SJCRH30 (cell line): ENCODE results near the gene SLC52A3. TPM values are rescaled to one million over a fixed set of nuclear protein-coding genes. Genes with fewer than 3 reads are reported as not detected.
"Not testable (repeated sequence)": the region's sequence is repeated elsewhere in the genome, so short reads cannot be mapped to it uniquely, and the experiment has no call there.

Source experiments
- DNase-seq, 2 experiments: peaks; one replicate each; pipeline ENCODE4 v3.0.0-alpha.2; 2015 to 2020
- H3K27ac ChIP-seq: fragments of 250-450 bp; sonication (Bioruptor Pico); 2 replicates; pipeline ENCODE4 v1.5.1; 2020; ENCODE audit warnings: mild to moderate bottlenecking, moderate library complexity
- H3K27me3 ChIP-seq: fragments of 250-450 bp; sonication (Bioruptor Pico); 2 replicates; pipeline ENCODE4 v1.5.1; 2020; ENCODE audit warnings: mild to moderate bottlenecking, moderate library complexity
- H3K36me3 ChIP-seq: fragments of 250-450 bp; sonication (Bioruptor Pico); 2 replicates; pipeline ENCODE4 v1.5.1; 2020; ENCODE audit warnings: mild to moderate bottlenecking, moderate library complexity
- H3K4me1 ChIP-seq: fragments of 250-450 bp; sonication (Bioruptor Pico); 2 replicates; pipeline ENCODE4 v1.5.1; 2020; ENCODE audit warnings: mild to moderate bottlenecking, moderate library complexity
- H3K4me3 ChIP-seq: fragments of 250-450 bp; sonication (Bioruptor Pico); 2 replicates; pipeline ENCODE4 v1.5.1; 2020; ENCODE audit warnings: mild to moderate bottlenecking, moderate library complexity
- H3K9me3 ChIP-seq: fragments of 250-450 bp; sonication (Bioruptor Pico); replicated peaks from 2 replicates; pipeline ENCODE4 v1.5.1; 2020; ENCODE audit warnings: mild to moderate bottlenecking, moderate library complexity
- total RNA-seq: library from RNA; depleted of rRNA; stranded (reverse); fragments of >200 nt; shearing (Covaris generic); gene quantifications from 2 replicates; pipeline ENCODE4 v1.2.3, GENCODE V29; 2014; rRNA removed

SLC52A3 gene
- total RNA-seq: 0.03 TPM in 1 of 2 replicates, not detected in the other

DNA sequence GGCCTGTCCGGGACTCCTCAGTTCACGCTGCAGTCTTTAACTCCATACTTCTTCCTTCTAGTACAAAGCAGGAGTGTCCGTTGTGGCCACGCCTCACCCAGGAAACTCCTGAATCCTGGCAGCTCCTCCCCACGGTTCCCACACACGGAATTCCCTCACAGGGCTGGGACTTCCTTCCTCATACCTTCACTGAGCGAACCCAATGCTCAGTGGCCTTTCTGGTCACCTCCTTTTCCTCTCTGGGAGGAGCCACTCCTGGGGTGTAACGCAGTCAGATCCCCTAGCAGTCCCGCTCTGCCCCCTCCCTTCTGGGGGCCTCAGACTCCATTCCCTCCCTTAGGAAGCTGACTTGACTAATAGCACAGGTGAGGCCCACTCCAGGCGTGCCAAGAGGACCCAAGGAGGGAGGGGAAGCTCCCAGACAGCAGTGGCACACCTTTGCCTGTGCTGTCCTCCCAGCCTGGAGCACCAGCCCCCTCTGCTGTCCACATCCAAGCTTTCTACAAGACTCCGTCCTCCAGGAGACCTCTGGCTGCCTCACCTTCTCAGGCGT, at the start of gene SLC52A3:
Gene SLC52A3, minus strand, starts transcription at position 75 of the 553 bp plus-strand sequence. CDS start 2,726 bp downstream, outside the sequence.
- Histone ChIP-seq H3K4me1 (no peaks in the 10 kb centered on the region), H3K4me3 (no peak within 1 kb of the TSS), H3K9me3 (0 out of 2 replicates have a peak, but pooled peaks cover 3% of the 10 kb centered on the region), H3K36me3 (no peaks in the 10 kb centered on the region), H3K27ac (no peak within 1 kb of the TSS), H3K27me3 (no peaks in the 10 kb centered on the region; the same call in 1 of the 2 replicates)
- peak in 1 of 2 experiments; percentile 27 for DNase-seq

DNA sequence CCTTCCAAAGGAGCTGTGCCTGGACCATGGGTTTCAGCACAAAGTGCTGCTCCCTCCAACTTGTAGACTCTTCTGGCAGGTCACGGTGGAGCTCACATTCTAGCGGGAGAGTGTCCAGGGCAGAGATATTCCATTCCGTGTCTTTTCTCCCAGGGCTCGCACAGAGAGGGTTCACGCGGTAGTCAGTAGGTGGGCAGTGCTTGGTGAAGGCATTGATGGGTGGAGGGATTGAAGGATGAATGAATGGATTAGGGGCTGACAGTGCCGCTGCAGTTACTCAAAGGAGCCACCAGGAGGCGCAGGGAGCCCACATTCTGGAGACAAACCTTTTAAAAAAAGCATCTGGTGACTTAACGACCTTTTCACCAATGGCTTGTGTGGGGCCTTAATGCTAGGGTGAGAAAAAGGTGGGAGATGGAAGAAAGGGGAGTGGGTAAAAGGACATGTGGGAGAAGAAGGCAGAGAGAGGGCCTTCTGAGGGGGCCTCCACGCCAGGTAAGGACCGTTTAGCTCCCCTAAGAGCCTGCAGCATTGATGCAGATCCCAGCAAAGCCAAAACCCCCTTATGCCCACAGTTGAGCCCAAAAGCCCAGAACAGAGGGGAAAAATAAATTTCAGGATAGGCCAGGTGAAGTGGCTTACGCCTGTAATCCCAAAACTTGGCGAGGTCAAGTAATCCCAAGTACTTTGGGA, 47.8 kb upstream of the SLC52A3 start:
- H3K4me3 ChIP-seq: no peak overlapping the region
- DNase-seq: peak; percentile 52 to 88
- no peak overlapping the region for H3K27ac ChIP-seq
- H3K4me1 ChIP-seq: no peaks in the 10 kb centered on the region
- no peaks in the 10 kb centered on the region for H3K9me3 ChIP-seq
- no peaks in the 10 kb centered on the region for H3K36me3 ChIP-seq
- H3K27me3 ChIP-seq: no peaks in the 10 kb centered on the region

DNA sequence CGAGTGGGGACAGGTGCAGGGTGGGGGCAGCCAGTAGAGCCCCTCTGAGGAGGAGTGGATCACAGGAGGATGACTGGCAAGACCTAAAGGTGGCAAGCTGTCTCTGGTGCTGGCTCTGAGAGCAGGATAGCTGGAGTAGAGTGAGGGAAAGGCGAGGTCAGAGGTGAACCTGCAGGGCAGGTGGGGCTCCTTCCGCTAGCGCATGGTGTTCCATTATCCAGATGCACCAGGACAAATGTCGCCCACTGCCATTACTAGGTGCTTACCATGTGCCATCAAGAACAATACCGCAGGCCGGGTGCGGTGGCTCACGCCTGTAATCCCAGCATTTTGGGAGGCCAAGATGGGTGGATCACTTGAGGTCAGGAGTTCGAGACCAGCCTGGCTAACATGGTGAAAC, 46.9 kb upstream of the SLC52A3 start:
- Histone ChIP-seq H3K4me3 (no peak overlapping the region), H3K9me3 (no peaks in the 10 kb centered on the region), H3K36me3 (no peaks in the 10 kb centered on the region), H3K27me3 (no peaks in the 10 kb centered on the region), H3K27ac (no peak overlapping the region), H3K4me1 (no peaks in the 10 kb centered on the region)
- DNase-seq: no peak

DNA sequence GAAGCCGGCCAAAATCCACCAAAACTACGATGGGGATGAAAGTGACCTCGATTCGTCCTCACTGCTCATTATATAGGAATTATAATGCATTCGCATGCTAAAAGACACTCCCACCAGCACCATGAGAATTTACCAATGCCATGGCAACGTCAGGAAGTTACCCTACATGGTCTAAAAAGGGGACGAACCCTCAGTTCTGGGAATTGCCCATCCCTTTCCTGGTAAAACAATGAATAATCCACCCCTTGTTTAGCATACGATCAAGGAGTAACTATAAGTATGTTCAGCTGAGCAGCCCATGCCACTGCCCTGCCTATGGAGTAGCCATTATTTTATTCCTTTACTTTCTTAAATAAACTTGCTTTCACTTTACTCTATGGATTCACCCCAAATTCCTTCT, 45.1 kb upstream of the SLC52A3 start:
- Histone ChIP-seq H3K4me3 (no peak overlapping the region), H3K4me1 (no peaks in the 10 kb centered on the region), H3K9me3 (no peaks in the 10 kb centered on the region), H3K36me3 (no peaks in the 10 kb centered on the region), H3K27me3 (no peaks in the 10 kb centered on the region), H3K27ac (no peak overlapping the region)
- no peak for DNase-seq

DNA sequence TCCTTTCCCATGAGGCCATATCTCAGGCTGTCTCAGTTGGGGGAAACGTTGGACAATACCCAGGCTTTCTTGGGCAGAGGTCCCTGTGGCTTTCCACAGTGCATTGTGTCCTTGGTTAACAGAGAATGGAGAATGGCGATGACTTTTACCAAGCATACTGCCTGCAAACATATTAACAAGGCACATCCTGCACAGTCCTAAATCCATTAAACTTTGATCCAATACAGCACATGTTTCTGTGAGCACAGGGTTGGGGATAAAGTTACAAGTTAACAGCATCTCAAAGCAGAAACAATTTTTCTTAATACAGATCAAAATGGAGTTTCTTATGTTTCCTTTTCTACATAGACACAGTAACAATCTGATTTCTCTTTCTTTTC, 44.1 kb upstream of the SLC52A3 start:
- not testable (repeated sequence) for H3K9me3 ChIP-seq, H3K4me1 ChIP-seq, H3K4me3 ChIP-seq, H3K27me3 ChIP-seq, H3K27ac ChIP-seq, DNase-seq, H3K36me3 ChIP-seq

DNA sequence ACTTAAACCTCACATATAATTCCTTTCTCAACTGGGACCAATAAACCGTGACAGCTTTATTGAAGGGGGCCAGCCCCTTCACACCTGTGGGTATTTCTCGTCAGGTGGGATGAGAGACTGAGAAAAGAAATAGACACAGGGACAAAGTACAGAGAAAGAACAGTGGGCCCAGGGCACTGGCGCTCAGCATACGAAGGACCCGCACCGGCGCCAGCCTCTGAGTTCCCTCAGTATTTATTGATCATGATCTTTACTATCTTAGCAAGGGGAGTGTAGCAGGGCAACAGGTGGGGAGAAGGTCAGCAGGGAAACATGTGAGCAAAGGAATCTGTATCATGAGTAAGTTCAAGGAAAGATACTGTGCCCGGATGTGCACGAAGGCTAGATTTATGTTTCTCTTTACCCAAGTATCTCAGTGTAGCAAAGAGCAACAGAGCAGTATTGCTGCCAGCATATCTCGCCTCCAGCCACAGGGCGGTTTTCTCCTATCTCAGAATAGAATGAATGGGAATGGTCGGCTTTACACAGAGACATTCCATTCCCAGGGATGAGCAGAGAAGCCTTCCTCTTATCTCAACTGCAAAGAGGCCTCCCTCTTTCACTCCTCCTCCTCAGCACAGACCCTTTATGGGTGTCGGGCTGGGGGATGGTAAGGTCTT, 43.6 kb upstream of the SLC52A3 start:
- H3K36me3 ChIP-seq, H3K4me1 ChIP-seq, H3K4me3 ChIP-seq, H3K27me3 ChIP-seq, H3K27ac ChIP-seq, DNase-seq, H3K9me3 ChIP-seq: not testable (repeated sequence)

DNA sequence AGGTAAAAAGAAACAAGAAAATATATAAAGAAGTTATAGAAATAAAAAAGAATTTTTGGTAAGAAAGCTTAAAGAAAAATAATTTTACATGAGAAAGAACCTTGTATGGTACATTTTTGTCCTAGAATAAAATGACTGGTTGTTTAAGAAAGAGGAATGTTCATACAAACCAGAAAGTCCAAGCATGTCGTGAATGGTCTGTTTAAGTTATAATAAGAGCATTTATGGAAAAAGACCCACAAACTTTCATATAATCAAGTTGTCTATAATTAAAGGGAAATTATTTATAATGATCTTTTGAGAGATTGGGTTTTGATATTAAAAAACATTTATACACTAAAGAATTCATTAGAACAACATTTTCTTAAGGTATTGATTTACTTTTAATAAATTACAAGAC, 37.4 kb upstream of the SLC52A3 start:
- Histone ChIP-seq H3K9me3 (peaks cover 17% of the 10 kb centered on the region), H3K36me3 (no peaks in the 10 kb centered on the region), H3K27me3 (no peaks in the 10 kb centered on the region), H3K4me1 (no peaks in the 10 kb centered on the region), H3K4me3 (no peak overlapping the region), H3K27ac (no peak overlapping the region)
- peak in 1 of 2 experiments; percentile 41 for DNase-seq

DNA sequence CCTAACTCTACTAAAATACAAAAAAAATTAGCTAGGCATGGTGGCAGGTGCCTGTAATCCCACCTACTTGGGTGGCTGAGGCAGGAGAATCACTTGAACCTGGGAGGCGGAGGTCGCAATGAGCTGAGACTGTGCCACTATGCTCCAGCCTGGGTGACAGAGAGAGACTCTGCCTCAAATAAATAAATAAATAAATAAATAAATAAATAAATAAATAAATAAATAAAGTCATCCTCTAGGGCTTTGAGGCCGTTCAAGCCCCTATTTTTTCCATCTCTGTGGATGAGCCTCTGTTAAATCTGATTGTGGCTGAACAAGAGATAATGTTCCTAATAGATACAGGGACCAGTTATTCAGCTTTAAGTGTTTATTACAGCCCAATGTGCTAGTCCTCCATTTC, 33.4 kb upstream of the SLC52A3 start:
- no peak overlapping the region for H3K27ac ChIP-seq
- no peaks in the 10 kb centered on the region for H3K4me1 ChIP-seq
- no peak for DNase-seq
- H3K9me3 ChIP-seq: peaks cover 15% of the 10 kb centered on the region
- H3K27me3 ChIP-seq: no peaks in the 10 kb centered on the region
- no peaks in the 10 kb centered on the region for H3K36me3 ChIP-seq
- no peak overlapping the region for H3K4me3 ChIP-seq

DNA sequence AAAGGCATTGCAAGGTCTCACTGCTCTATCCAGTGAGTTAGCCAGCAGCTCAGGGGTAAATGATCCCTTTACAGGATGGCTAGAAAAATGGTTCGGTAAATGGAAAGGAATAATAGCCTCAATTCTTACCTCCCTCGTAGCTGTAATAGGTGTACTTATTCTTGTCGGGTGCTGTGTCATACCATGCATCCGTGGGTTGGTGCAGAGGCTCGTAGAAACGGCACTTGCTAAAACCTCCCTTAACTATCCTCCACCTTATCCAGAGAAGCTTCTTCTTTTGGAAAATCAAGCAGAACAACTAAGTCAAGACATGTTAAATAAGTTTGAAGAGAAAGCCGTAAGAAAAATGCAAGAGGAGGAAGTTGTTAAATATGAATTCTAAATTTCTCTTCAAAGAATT, 31.7 kb upstream of the SLC52A3 start:
- not testable (repeated sequence) for DNase-seq, H3K27me3 ChIP-seq, H3K4me1 ChIP-seq, H3K9me3 ChIP-seq, H3K4me3 ChIP-seq, H3K36me3 ChIP-seq, H3K27ac ChIP-seq

DNA sequence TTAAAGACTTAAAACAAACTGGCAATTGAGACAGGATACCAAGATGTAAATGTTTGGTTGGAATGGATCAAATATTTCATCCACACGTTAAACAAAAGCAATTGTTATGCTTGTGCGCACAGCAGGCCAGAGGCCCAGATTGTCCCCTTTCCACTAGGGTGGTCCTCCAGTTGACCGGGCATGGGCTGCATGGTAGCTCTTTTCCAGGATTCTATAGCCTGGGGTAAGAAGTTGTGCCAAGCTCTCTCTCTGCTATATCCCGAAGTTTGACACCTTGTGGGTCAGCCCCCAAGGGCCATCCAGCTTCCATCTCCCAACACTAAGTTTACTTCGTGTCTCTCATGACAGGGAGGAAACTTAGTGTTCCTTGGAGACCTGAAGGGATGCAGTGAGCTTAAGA, 30.4 kb upstream of the SLC52A3 start:
- not testable (repeated sequence) for H3K27me3 ChIP-seq, H3K9me3 ChIP-seq, H3K27ac ChIP-seq, H3K36me3 ChIP-seq, DNase-seq, H3K4me3 ChIP-seq, H3K4me1 ChIP-seq

DNA sequence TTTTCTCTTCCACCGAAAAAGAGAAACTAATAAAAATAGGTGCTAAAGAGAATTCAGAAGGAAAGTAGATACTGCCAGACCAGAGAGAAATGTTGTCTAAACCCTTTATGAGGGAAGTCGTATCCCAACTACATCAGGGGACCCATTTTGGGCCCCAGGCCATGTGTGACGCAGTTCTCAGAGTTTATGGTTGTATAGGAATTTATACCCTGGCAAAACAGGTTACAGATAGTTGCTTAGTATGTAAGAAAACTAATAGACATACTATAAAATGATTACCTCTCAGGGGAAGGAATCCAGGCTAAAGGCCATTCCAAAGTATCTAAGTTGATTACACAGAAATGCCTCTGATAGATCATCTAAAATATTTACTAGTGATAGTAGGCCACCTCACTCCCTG, 28.6 kb upstream of the SLC52A3 start:
- DNase-seq: no peak
- Histone ChIP-seq H3K27me3 (no peaks in the 10 kb centered on the region), H3K36me3 (no peaks in the 10 kb centered on the region), H3K9me3 (no peaks in the 10 kb centered on the region), H3K27ac (no peak overlapping the region), H3K4me3 (no peak overlapping the region), H3K4me1 (no peaks in the 10 kb centered on the region)

DNA sequence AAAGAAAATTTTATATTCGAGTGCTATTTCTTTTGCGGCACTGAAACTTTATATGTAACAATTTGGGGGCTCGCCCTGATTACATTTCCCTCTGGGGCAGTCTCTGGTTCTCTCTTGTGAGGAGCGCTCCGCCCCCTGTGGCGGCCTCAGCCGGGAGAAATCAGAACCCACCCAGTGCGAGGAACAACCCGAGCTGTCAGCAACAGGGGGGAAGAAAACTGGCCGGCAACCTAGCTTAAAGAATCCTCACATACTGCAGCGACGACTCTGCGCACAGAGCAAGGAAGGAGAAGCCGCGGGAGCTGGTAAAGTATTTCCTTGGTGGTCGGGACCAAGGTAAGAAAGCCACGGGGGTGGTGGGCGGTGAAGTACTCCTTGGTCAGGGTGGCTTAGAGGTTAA, 23.9 kb upstream of the SLC52A3 start:
- H3K27me3 ChIP-seq: no peaks in the 10 kb centered on the region
- no peak overlapping the region for H3K4me3 ChIP-seq
- no peaks in the 10 kb centered on the region for H3K36me3 ChIP-seq
- no peaks in the 10 kb centered on the region for H3K9me3 ChIP-seq
- no peak overlapping the region for H3K27ac ChIP-seq
- H3K4me1 ChIP-seq: no peaks in the 10 kb centered on the region
- no peak for DNase-seq

DNA sequence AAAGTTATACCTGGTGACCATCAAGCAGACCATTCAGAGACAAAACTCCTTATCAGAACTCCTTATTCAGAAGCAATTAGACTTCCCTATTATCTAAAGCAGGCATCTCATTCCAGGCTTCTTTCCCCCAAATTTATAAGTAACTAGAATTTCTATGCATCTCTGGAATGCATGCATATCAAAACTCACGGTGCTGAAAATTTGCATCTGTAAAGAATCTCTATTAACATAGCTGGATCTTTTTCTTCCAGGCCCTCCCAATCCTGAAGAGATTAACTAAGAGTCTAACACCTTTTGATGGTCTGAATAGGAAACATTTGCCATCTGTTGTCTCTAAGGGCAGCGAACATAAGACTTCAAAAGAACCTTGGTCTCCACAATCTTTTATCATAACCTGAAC, 22.8 kb upstream of the SLC52A3 start:
- no peaks in the 10 kb centered on the region for H3K27me3 ChIP-seq
- H3K36me3 ChIP-seq: no peaks in the 10 kb centered on the region
- no peaks in the 10 kb centered on the region for H3K4me1 ChIP-seq
- H3K4me3 ChIP-seq: no peak overlapping the region
- no peak for DNase-seq
- no peak overlapping the region for H3K27ac ChIP-seq
- H3K9me3 ChIP-seq: no peaks in the 10 kb centered on the region

DNA sequence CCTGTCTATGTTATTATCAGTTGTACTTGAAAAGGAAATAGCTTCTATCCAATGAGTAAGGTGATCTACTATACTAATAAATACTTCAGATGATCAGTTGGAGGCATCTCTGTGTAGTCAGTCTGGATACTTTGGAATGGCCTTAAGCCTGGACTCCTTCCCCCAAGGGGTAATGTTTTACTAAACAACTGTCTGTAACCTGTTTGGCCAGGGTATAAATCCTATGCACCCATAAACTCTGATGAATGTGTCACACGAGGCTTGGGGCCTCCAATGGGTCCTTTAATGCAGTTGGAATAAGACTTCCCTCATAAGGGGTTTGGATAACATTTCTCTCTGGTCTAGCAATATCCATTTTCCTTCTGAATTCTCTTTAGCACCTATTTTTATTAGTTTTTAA, 19.5 kb upstream of the SLC52A3 start:
- Histone ChIP-seq H3K4me3 (no peak overlapping the region), H3K4me1 (no peaks in the 10 kb centered on the region)

DNA sequence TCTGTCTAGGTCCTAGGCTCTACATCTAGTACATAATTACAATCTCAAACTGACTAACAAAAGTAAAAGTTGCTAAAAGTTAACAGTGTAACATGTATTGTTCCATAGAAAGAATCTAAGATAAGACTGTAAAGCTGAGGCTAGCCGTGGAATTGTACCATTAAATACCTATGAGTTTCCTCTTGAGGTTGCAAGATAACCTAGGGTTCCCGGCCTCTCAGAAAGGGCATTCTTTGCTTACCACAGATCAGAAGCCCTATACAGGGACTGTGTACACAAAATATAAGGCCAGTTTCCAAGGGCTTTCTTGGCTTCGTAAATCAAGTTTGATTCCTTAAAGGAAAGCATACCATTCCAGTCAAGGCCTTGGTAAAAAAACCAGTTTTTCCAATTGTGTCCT, 11.5 kb upstream of the SLC52A3 start:
- Histone ChIP-seq H3K27ac (no peak overlapping the region), H3K36me3 (no peaks in the 10 kb centered on the region), H3K4me1 (no peaks in the 10 kb centered on the region), H3K9me3 (peaks cover 3% of the 10 kb centered on the region), H3K4me3 (no peak overlapping the region), H3K27me3 (peaks cover 2% of the 10 kb centered on the region)
- no peak for DNase-seq

More for the DNA sequence above, 19.5 kb upstream of the SLC52A3 start:
- no peak overlapping the region for H3K27ac ChIP-seq
- DNase-seq: no peak
- peaks cover 3% of the 10 kb centered on the region for H3K9me3 ChIP-seq
- no peaks in the 10 kb centered on the region for H3K27me3 ChIP-seq
- H3K36me3 ChIP-seq: no peaks in the 10 kb centered on the region
